EL (cell line): Measurements from ENCODE around the gene IKZF1.

Experiments
- DNase-seq: peaks from one replicate; pipeline ENCODE4 v3.0.0-alpha.2; 2016

The IKZF1 gene

GRCh38 chr7:50310361-50310760 is 5.8 kb downstream of the IKZF1 start:
- no peak for DNase-seq

- no peak for DNase-seq
Observed at GRCh38 chr7:50310956-50311355, 6.4 kb downstream of the IKZF1 start.

- no peak for DNase-seq
Observed at GRCh38 chr7:50312250-50313162, 8.0 kb downstream of the IKZF1 start.

- no peak for DNase-seq
Observed at GRCh38 chr7:50314836-50315592, 10.5 kb downstream of the IKZF1 start.

- DNase-seq, result no peak
Observed at GRCh38 chr7:50315739-50316671, 11.5 kb downstream of the IKZF1 start.

- no peak for DNase-seq
Observed at GRCh38 chr7:50317221-50317678, 12.7 kb downstream of the IKZF1 start.

- no peak for DNase-seq
Observed at GRCh38 chr7:50317697-50318669, 13.5 kb downstream of the IKZF1 start.

- DNase-seq, result no peak
Observed at GRCh38 chr7:50321487-50322067, 17.1 kb downstream of the IKZF1 start.

GRCh38 chr7:50324113-50324512 is 19.6 kb downstream of the IKZF1 start:
- DNase-seq, result no peak

GRCh38 chr7:50327443-50327842 is 22.9 kb downstream of the IKZF1 start:
- DNase-seq, result no peak

- no peak for DNase-seq
Observed at GRCh38 chr7:50329775-50330174, 25.3 kb downstream of the IKZF1 start.

- DNase-seq, result no peak
Observed at GRCh38 chr7:50330254-50330653, 25.7 kb downstream of the IKZF1 start.

- DNase-seq, result no peak
Observed at GRCh38 chr7:50330696-50331095, 26.2 kb downstream of the IKZF1 start.

- DNase-seq, result no peak
Observed at GRCh38 chr7:50331564-50332208, 27.2 kb downstream of the IKZF1 start.

GRCh38 chr7:50332241-50333165 is 28.0 kb downstream of the IKZF1 start:
- DNase-seq, result no peak

- no peak for DNase-seq
Observed at GRCh38 chr7:50333221-50333651, 28.7 kb downstream of the IKZF1 start.

GRCh38 chr7:50334341-50334994 is 30.0 kb downstream of the IKZF1 start:
- DNase-seq, result no peak

- no peak for DNase-seq
Observed at GRCh38 chr7:50335230-50335794, 30.8 kb downstream of the IKZF1 start.
